Gastrocnemius medialis (tissue), 4 donors: ENCODE results near the gene RBM47.

Experiments
- CTCF ChIP-seq, 5 experiments: fragments of 450-650 bp in 3 of 5; fragments of 200-600 bp in 2 of 5; sonication (generic) in 2 of 5; IDR thresholded peaks in 4 of 5; conservative IDR thresholded peaks in 1 of 5; 1 replicate in 4 of 5; 2 replicates in 1 of 5; pipeline ENCODE4 v1.5.1; 2016 to 2019; ENCODE audit warnings: antibody characterized with exemption in 5 of 5, mild to moderate bottlenecking in 3 of 5, moderate library complexity in 3 of 5
- POLR2A ChIP-seq, 2 donors: fragments of 450-650 bp; IDR thresholded peaks; one replicate each; pipeline ENCODE4 v1.6.1; 2017; ENCODE audit warnings: antibody characterized with exemption in 2 of 2, mild to moderate bottlenecking in 2 of 2, moderate library complexity in 2 of 2

DNA sequence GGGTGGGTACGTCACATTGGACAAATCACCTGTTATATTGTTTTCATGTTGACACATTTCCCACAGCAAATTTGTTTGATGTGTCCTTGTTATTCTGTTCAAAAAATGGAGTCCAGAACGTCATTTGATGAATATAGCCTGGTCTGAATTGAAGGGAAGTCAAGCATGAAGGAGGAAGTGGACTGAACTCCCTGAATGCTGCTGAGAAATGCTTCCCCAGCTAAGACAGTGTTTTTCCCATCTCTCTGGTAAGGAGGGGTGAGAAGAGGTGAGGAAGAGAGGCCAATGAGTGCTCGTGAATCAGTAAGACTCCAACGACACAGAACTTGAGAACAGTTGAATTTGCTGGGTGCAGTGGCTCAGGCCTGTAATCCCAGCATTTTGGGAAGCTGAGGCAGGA is 127.4 kb downstream of the RBM47 start:
- TF ChIP-seq CTCF (IDR thresholded peaks at IDR 0.05 in 4 of 5, conservative IDR thresholded peaks at IDR 0.05 in 1 of 5) (no peak), POLR2A (IDR thresholded peaks at IDR 0.05) (no peak)
